ENCODE measurements around the gene NTM.

NTM gene

DNA sequence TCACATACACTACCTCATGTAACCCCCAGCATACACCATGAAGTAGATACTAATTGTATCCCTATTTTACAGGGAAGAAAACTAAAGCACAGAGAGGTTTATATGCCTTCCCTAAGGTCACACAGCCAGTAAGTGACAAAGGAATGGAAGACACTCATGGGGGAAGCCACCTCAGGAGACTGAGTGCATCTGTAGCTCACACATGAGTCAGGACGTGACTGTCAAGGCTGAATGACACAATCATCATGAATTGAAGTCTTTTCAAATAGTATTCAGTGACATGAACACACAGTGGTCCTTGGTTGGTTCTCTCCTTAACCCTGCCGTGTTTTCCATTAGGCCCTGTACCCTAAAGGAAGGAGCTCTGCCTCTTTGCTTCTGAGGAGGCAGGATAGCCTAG, 463.0 kb downstream of the NTM start:
- Histone ChIP-seq H3K36me3 (ENCODE audit: control insufficient read depth, insufficient read depth, low read length) (no peaks in the 10 kb centered on the region), H3K4me3 (ENCODE audit: extremely low read depth, insufficient read depth, low read length, poor library complexity, severe bottlenecking) (no peak overlapping the region), H3K27ac (ENCODE audit: low read depth, low read length, severe bottlenecking) (no peak overlapping the region), H3K9me3 (ENCODE audit: control insufficient read depth, low read length) (no peaks in the 10 kb centered on the region), H3K4me1 (ENCODE audit: control insufficient read depth, insufficient read depth, low read length, poor library complexity, severe bottlenecking) (no peaks in the 10 kb centered on the region)
- 78% methylated on average over 1 of the region's 2 CpGs; no CpG with 5 or more reads in 1 of the 2 experiments for WGBS, 2 experiments (ENCODE audit: insufficient coverage in 2 of 2)

DNA sequence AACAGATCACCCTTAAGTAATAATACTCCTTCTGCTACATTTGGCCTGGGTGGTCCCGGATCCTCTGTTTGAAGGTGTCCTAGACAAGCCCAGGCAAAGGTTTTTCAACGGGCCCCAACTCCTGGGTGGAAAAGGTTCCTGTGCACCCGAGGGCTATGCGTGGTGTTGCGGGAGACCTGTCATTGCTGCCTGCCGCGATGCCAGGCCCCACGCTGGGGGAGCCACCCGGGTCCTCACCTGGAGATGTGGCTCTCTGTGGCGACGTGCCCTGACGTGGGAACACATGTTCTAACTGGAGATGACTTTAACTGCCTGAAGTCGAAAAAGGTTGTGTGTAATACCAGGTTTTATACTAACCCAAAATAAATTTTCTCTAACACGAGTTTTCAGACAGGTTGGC, 467.1 kb downstream of the NTM start:
- peaks cover 4% of the 10 kb centered on the region for H3K4me1 ChIP-seq (ENCODE audit: control insufficient read depth, insufficient read depth, low read length, poor library complexity, severe bottlenecking)
- H3K4me3 ChIP-seq (ENCODE audit: extremely low read depth, insufficient read depth, low read length, poor library complexity, severe bottlenecking) = no peak overlapping the region
- 92 to 93% methylated on average over 8 of the region's 14 CpGs for WGBS, 2 experiments (ENCODE audit: insufficient coverage in 2 of 2)
- no peaks in the 10 kb centered on the region for H3K36me3 ChIP-seq (ENCODE audit: control insufficient read depth, insufficient read depth, low read length)
- no peaks in the 10 kb centered on the region for H3K9me3 ChIP-seq (ENCODE audit: control insufficient read depth, low read length)
- H3K27ac ChIP-seq (ENCODE audit: low read depth, low read length, severe bottlenecking) = no peak overlapping the region

DNA sequence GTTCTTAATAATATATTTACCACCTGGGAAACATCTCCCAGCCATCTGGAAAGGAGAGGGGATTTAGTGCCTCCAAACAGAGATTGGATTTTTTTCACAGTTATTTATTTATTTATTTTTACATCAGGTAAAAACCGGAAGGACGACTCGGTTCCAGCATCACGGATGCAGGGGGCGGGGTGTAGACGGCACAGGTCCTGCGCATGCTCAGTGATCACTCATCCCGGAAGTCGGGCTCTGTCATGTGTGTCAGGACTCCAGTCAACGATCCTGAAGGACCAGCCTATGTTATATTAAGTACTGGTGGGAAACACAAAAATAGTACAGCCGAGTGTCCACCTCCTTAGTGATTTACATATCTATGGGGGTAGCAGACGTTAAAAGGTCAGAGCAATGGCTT, 467.6 kb downstream of the NTM start:
- H3K9me3 ChIP-seq (ENCODE audit: control insufficient read depth, low read length) = no peaks in the 10 kb centered on the region
- no peak overlapping the region for H3K4me3 ChIP-seq (ENCODE audit: extremely low read depth, insufficient read depth, low read length, poor library complexity, severe bottlenecking)
- H3K36me3 ChIP-seq (ENCODE audit: control insufficient read depth, insufficient read depth, low read length) = no peaks in the 10 kb centered on the region
- WGBS, 2 experiments (ENCODE audit: insufficient coverage in 2 of 2) = 95 to 97% methylated on average over 11 of the region's 12 CpGs
- no peak overlapping the region for H3K27ac ChIP-seq (ENCODE audit: low read depth, low read length, severe bottlenecking)
- H3K4me1 ChIP-seq (ENCODE audit: control insufficient read depth, insufficient read depth, low read length, poor library complexity, severe bottlenecking) = peaks cover 4% of the 10 kb centered on the region

DNA sequence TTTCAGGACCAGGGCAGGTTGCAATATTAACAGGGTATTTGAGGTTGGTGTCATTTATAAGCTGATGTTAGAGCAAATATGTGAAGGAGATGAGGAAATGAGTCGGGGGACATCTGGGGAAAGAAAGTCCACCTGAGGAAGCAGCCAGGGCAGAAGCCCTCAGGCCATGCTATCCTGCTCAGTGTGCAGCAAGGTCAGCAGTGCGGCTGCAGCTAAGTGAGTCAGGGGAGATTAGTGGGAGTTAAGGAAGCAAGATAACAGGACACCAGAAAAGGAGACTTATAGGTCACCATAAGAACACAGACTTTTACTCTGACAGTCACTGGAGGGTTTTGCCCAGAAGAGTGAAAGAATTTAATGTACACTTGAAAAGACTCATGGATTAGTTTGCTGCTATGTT, 468.9 kb downstream of the NTM start:
- Histone ChIP-seq H3K36me3 (ENCODE audit: control insufficient read depth, insufficient read depth, low read length) (no peaks in the 10 kb centered on the region), H3K4me3 (ENCODE audit: extremely low read depth, insufficient read depth, low read length, poor library complexity, severe bottlenecking) (no peak overlapping the region), H3K27ac (ENCODE audit: low read depth, low read length, severe bottlenecking) (no peak overlapping the region), H3K4me1 (ENCODE audit: control insufficient read depth, insufficient read depth, low read length, poor library complexity, severe bottlenecking) (peaks cover 4% of the 10 kb centered on the region), H3K9me3 (ENCODE audit: control insufficient read depth, low read length) (no peaks in the 10 kb centered on the region)
- WGBS, 2 experiments (ENCODE audit: insufficient coverage in 2 of 2) = 85 to 96% methylated on average over 2 of the region's 2 CpGs

DNA sequence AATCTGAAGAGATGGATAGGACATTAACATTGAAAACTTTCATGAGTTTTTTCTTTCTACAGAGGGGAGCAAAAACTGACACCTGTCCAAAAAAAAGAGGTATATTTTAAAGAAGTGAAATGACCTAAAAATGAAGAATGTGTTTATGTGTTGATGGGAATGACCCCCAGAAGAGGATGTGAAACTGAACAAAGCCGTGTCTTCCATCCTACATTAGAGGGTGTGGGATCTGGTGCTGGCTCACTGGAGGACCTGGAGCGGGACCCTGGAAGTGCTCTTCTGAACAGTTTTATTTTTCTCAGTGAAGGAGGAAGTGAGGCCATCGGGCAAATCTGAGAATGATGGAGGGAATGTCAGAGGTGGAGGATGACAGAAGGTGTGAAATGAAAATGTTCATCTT, 470.1 kb downstream of the NTM start:
- H3K36me3 ChIP-seq (ENCODE audit: control insufficient read depth, insufficient read depth, low read length) = no peaks in the 10 kb centered on the region
- no peak overlapping the region for H3K4me3 ChIP-seq (ENCODE audit: extremely low read depth, insufficient read depth, low read length, poor library complexity, severe bottlenecking)
- peaks cover 4% of the 10 kb centered on the region for H3K4me1 ChIP-seq (ENCODE audit: control insufficient read depth, insufficient read depth, low read length, poor library complexity, severe bottlenecking)
- H3K9me3 ChIP-seq (ENCODE audit: control insufficient read depth, low read length) = no peaks in the 10 kb centered on the region
- no peak overlapping the region for H3K27ac ChIP-seq (ENCODE audit: low read depth, low read length, severe bottlenecking)
- WGBS, 2 experiments (ENCODE audit: insufficient coverage in 2 of 2) = 86 to 97% methylated on average over 3 of the region's 3 CpGs

DNA sequence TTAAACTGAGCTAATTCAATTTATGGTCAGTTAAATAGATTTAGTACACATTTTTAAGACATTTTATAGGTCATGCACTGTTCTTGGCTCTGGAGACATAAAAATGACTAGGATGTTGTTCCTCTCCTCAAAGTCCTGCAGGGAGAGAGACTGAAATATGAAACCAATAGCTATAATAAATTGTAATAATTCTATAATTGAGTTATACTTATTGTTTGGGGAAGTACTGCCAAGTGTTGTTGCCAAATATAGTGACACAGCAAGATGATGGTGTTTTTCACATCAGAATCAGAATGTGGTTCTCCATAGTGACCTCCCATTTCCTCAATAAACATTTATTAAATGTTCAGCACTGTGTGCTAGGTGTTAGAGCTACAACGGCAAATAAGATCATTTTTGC, 470.6 kb downstream of the NTM start:
- no peak overlapping the region for H3K27ac ChIP-seq (ENCODE audit: low read depth, low read length, severe bottlenecking)
- no peak overlapping the region for H3K4me3 ChIP-seq (ENCODE audit: extremely low read depth, insufficient read depth, low read length, poor library complexity, severe bottlenecking)
- H3K36me3 ChIP-seq (ENCODE audit: control insufficient read depth, insufficient read depth, low read length) = no peaks in the 10 kb centered on the region
- peaks cover 4% of the 10 kb centered on the region for H3K4me1 ChIP-seq (ENCODE audit: control insufficient read depth, insufficient read depth, low read length, poor library complexity, severe bottlenecking)
- no peaks in the 10 kb centered on the region for H3K9me3 ChIP-seq (ENCODE audit: control insufficient read depth, low read length)
- 100% methylated on average over 1 of the region's 1 CpG; no CpG with 5 or more reads in 1 of the 2 experiments for WGBS, 2 experiments (ENCODE audit: insufficient coverage in 2 of 2)

DNA sequence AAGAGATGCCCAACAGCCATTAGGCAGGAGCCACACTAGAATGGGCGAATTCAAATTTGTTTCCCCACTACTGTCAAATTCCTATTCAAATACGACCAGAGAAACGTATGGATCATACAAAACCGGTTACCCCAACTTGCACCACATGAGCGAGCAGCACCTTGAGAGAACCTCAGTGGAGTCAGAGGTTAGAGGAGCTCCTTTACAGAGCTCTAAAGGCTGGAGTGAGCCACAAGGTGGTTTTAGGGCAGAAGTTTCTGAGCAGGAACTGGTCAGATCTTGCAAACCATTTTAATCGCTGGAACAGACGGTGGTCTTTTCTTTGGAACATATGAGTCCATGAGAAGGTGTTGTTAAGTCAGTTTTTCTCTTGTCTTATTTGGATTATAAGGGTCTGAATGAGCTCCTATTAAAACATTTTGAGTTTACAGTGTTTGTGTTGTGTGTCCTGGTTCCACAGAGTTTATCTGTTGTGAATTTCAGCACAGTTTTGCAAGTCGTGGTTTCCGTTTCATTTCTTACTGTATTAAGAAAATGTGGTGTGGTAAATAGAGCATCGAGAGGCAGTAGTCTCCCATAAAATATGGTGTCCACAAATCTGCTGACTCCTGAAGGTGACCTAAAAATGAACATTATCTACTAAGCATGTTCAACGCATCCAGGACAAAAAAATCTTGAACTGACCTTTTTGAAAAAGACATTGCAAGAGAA, 471.7 kb downstream of the NTM start:
- Histone ChIP-seq H3K27ac (ENCODE audit: low read depth, low read length, severe bottlenecking) (no peak overlapping the region), H3K9me3 (ENCODE audit: control insufficient read depth, low read length) (no peaks in the 10 kb centered on the region), H3K36me3 (ENCODE audit: control insufficient read depth, insufficient read depth, low read length) (no peaks in the 10 kb centered on the region), H3K4me3 (ENCODE audit: extremely low read depth, insufficient read depth, low read length, poor library complexity, severe bottlenecking) (no peak overlapping the region), H3K4me1 (ENCODE audit: control insufficient read depth, insufficient read depth, low read length, poor library complexity, severe bottlenecking) (peaks cover 4% of the 10 kb centered on the region)
- 92 to 93% methylated on average over 5 to 8 of the region's 11 CpGs for whole genome bisulfite sequencing, 2 experiments (ENCODE audit: insufficient coverage in 2 of 2)

DNA sequence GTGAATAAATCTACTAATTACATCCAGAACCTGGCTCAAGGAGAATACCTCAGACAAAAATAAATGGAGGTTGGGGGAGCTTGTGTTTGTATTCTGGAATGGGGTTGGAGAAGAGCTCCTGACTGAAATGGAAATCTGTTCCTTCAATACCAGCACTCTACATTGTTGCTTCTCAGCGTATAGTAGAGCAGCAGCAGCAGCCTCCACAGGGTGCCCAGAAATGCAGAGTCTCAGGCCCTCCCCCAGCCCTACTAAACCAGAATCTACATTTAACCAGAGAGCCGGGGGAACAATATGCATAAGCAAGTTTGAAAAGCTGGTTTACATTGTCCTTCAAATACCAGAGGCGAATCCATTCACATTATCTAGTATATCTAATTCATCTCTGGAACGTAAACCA, 474.8 kb downstream of the NTM start:
- Histone ChIP-seq H3K4me3 (ENCODE audit: extremely low read depth, insufficient read depth, low read length, poor library complexity, severe bottlenecking) (no peak overlapping the region), H3K36me3 (ENCODE audit: control insufficient read depth, insufficient read depth, low read length) (no peaks in the 10 kb centered on the region), H3K4me1 (ENCODE audit: control insufficient read depth, insufficient read depth, low read length, poor library complexity, severe bottlenecking) (no peaks in the 10 kb centered on the region), H3K27ac (ENCODE audit: low read depth, low read length, severe bottlenecking) (no peak overlapping the region), H3K9me3 (ENCODE audit: control insufficient read depth, low read length) (no peaks in the 10 kb centered on the region)
- WGBS, 2 experiments (ENCODE audit: insufficient coverage in 2 of 2) = 21 to 27% methylated on average over 2 to 4 of the region's 4 CpGs

DNA sequence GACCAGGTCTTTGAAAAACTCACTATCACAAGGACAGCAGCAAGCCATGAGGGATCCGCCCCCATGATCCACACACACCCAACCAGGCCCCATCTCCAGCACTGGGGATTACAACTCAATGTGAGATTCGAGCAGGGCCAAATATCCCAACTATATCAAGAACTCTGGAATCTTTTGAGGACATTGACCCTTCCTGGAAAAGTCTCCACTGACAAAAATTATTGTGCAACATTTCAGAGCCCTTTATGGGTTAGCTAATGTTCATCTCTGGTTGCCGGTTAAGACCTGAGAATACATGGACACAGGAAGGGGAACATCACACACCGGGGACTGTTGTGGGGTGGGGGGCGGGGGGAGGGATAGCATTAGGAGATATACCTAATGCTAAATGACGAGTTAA, 479.1 kb downstream of the NTM start:
- Histone ChIP-seq H3K9me3 (ENCODE audit: control insufficient read depth, low read length) (no peaks in the 10 kb centered on the region), H3K27ac (ENCODE audit: low read depth, low read length, severe bottlenecking) (no peak overlapping the region), H3K36me3 (ENCODE audit: control insufficient read depth, insufficient read depth, low read length) (no peaks in the 10 kb centered on the region), H3K4me1 (ENCODE audit: control insufficient read depth, insufficient read depth, low read length, poor library complexity, severe bottlenecking) (no peaks in the 10 kb centered on the region), H3K4me3 (ENCODE audit: extremely low read depth, insufficient read depth, low read length, poor library complexity, severe bottlenecking) (no peak overlapping the region)
- 92 to 100% methylated on average over 1 to 2 of the region's 6 CpGs for WGBS, 2 experiments (ENCODE audit: insufficient coverage in 2 of 2)

DNA sequence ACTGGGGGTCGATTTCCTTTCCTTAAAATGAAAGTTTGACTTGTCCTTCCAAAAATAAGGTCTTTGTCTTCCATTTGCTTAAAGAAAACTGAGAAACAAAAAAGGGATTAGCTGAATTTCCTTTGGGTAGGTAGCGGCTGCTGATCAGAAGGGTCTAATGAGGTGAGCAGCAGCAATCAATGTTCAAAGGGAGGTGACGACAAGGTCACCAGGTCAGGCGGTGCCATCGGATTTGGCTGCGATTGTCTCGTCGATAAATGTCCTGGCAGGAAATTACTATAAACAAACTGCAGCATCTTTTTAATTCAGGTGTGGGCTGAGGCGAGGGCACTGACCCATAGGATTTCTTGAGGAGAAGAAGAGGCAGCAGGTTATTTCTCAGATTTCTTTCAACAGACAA, 480.1 kb downstream of the NTM start:
- Histone ChIP-seq H3K27ac (ENCODE audit: low read depth, low read length, severe bottlenecking) (no peak overlapping the region), H3K4me3 (ENCODE audit: extremely low read depth, insufficient read depth, low read length, poor library complexity, severe bottlenecking) (no peak overlapping the region), H3K4me1 (ENCODE audit: control insufficient read depth, insufficient read depth, low read length, poor library complexity, severe bottlenecking) (peaks cover 5% of the 10 kb centered on the region), H3K9me3 (ENCODE audit: control insufficient read depth, low read length) (no peaks in the 10 kb centered on the region), H3K36me3 (ENCODE audit: control insufficient read depth, insufficient read depth, low read length) (no peaks in the 10 kb centered on the region)
- WGBS, 2 experiments (ENCODE audit: insufficient coverage in 2 of 2) = 88 to 89% methylated on average over 6 to 9 of the region's 9 CpGs

DNA sequence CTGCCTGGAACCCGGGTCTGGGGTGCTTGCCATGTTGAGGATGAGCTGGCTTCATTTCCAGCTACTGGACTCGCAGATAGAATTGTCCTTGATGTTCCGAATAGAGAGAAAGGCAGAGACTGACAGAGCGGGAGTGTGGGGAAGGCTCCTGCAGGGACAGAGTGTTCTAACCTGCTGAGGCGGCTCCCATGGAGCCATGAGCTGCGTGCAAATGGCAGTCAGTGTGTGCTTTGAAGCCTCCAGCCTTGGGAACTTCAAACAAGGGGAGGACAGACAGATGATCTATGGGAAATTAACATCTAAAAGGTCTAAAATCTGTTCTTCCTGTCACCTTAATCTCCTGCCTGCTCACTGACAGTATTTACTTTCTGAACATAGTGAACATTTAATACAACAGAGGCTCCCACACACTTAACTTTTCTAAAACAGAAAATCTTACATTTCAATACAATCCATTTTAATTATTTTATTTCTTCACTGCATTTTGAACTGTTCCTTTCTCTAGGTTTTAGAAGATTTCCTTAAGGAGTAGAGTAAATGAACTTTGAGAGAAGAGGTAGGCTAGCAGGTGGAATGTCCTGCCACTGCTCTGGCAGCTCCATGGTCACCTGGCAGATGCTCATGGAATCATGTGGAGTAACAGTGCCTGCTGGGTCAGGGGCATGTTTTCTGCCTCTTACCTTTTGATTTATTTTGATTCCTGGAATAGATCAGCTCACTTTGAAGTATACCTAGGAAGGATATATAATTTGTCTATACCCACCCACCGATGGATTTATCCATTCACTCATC, 481.7 kb downstream of the NTM start:
- no peaks in the 10 kb centered on the region for H3K36me3 ChIP-seq (ENCODE audit: control insufficient read depth, insufficient read depth, low read length)
- H3K27ac ChIP-seq (ENCODE audit: low read depth, low read length, severe bottlenecking) = no peak overlapping the region
- H3K4me1 ChIP-seq (ENCODE audit: control insufficient read depth, insufficient read depth, low read length, poor library complexity, severe bottlenecking) = peaks cover 10% of the 10 kb centered on the region
- 18 to 57% methylated on average over 6 to 7 of the region's 7 CpGs for WGBS, 2 experiments (ENCODE audit: insufficient coverage in 2 of 2)
- no peak overlapping the region for H3K4me3 ChIP-seq (ENCODE audit: extremely low read depth, insufficient read depth, low read length, poor library complexity, severe bottlenecking)
- H3K9me3 ChIP-seq (ENCODE audit: control insufficient read depth, low read length) = no peaks in the 10 kb centered on the region
